GM12878 (cell line): ENCODE measurements around the gene C1QTNF5. TPM values are rescaled to one million over a fixed set of nuclear protein-coding genes. Genes with fewer than 3 reads are reported as not detected.

ENCODE experiments used
- ATAC-seq: fragments of 200-7000 bp; cut with Tn5 transposase; 3 replicates; pipeline ENCODE4 v1.9.1; 2020; ENCODE audit warnings: mild to moderate bottlenecking, moderate library complexity
- BruUV-seq: library from RNA; stranded (reverse); fragments of 400-500 nt; replicated peaks from 2 replicates; lab custom pipeline; 2021; lab: Mats Ljungman, UMichigan
- CTCF ChIA-PET: fragments of 300-600 bp; sonication (Branson Sonifier 250); formaldehyde crosslinking; extraction: SDS; loops from one replicate; lab custom pipeline; 2021; ENCODE audit warnings: inconsistent platforms; lab: Yijun Ruan, JAX
- POLR2A ChIA-PET: fragments of 350-600 bp; formaldehyde crosslinking; extraction: SDS; loops from one replicate; lab custom pipeline; 2021; ENCODE audit warnings: inconsistent platforms; lab: Charles Lee
- RAD21 ChIA-PET: fragments of 300-600 bp; sonication (Branson Sonifier 250); formaldehyde crosslinking; loops from one replicate; lab custom pipeline; 2023; ENCODE audit warnings: antibody characterized with exemption; ENCODE audit not compliant: unreplicated experiment; lab: Charles Lee
- SMC1A ChIA-PET: fragments of 300-600 bp; sonication (Branson Sonifier 250); formaldehyde crosslinking; loops from one replicate; lab custom pipeline; 2023; ENCODE audit not compliant: unreplicated experiment, uncharacterized antibody; lab: Charles Lee
- DNase-seq: peaks from one replicate; pipeline ENCODE4 v3.0.0-alpha.2; 2011; ENCODE audit warnings: low read depth, low spot score
- FAIRE-seq: peaks from 3 replicates; lab custom pipeline; 2011; peaks lifted over from hg19 to GRCh38; lab: Jason Lieb, UNC
- H2AFZ ChIP-seq: 2 replicates; pipeline ENCODE4 v1.6.0; 2011; ENCODE audit warnings: low read depth, low read length, control low read depth; ENCODE audit not compliant: control insufficient read depth
- H3K27ac ChIP-seq: 2 replicates; pipeline ENCODE4 v1.5.1; 2011; ENCODE audit warnings: control low read depth; ENCODE audit not compliant: control insufficient read depth, insufficient read depth
- H3K27me3 ChIP-seq, 2 experiments: replicated peaks in 1 of 2; 2 replicates each; pipeline versions ENCODE4 v1.6.0 to v1.6.1; 2011; ENCODE audit warnings: low read length in 1 of 2; ENCODE audit not compliant: control insufficient read depth in 2 of 2, insufficient read depth in 2 of 2
- H3K36me3 ChIP-seq, 2 experiments: 2 replicates each; pipeline ENCODE4 v1.5.1; 2011; ENCODE audit warnings: low read length in 1 of 2; ENCODE audit not compliant: control insufficient read depth in 2 of 2, insufficient read depth in 2 of 2
- H3K4me1 ChIP-seq: 2 replicates; pipeline ENCODE4 v1.6.1; 2011; ENCODE audit warnings: mild to moderate bottlenecking, low read length, moderate library complexity, mixed read lengths; ENCODE audit not compliant: control insufficient read depth, insufficient read depth
- H3K4me2 ChIP-seq: 2 replicates; pipeline ENCODE4 v1.6.0; 2011; ENCODE audit warnings: control low read depth; ENCODE audit not compliant: control insufficient read depth, insufficient read depth
- H3K4me3 ChIP-seq: fragments of 200-600 bp; sonication (generic); 2 replicates; pipeline ENCODE4 v1.5.1; 2016
- H3K79me2 ChIP-seq: 2 replicates; pipeline ENCODE4 v1.6.0; 2011; ENCODE audit warnings: low read length; ENCODE audit not compliant: control insufficient read depth, insufficient read depth
- H3K9ac ChIP-seq: 2 replicates; pipeline ENCODE4 v1.8.0; 2011; ENCODE audit warnings: low read length, control low read depth, mixed read lengths; ENCODE audit not compliant: control insufficient read depth, insufficient read depth
- H3K9me3 ChIP-seq: replicated peaks from 3 replicates; pipeline ENCODE4 v1.5.1; 2011; ENCODE audit warnings: mild to moderate bottlenecking, low read length; ENCODE audit not compliant: control insufficient read depth, insufficient read depth
- H4K20me1 ChIP-seq: 2 replicates; pipeline ENCODE4 v1.6.0; 2011; ENCODE audit not compliant: control insufficient read depth, insufficient read depth
- CHD1 ChIP-seq: IDR thresholded peaks from 2 replicates; pipeline ENCODE4 v1.6.1; 2012; ENCODE audit warnings: low read depth, low read length, improper control_type of control experiment
- E4F1 ChIP-seq: fragments of 450-650 bp; IDR thresholded peaks from 2 replicates; pipeline ENCODE4 v1.6.1; 2018; ENCODE audit warnings: borderline replicate concordance, mild to moderate bottlenecking; ENCODE audit not compliant: partially characterized antibody
- NFYB ChIP-seq: IDR thresholded peaks from 2 replicates; pipeline ENCODE4 v1.6.1; 2011; ENCODE audit warnings: low read depth, mild to moderate bottlenecking, low read length, improper control_type of control experiment, moderate library complexity; ENCODE audit not compliant: insufficient read depth
- RAD21 ChIP-seq: IDR thresholded peaks from 2 replicates; pipeline ENCODE4 v1.6.1; 2011; ENCODE audit warnings: mild to moderate bottlenecking, low read depth, low read length, moderate library complexity; ENCODE audit not compliant: insufficient read depth
- RELA ChIP-seq: fragments of 450-650 bp; IDR thresholded peaks from 2 replicates; pipeline ENCODE4 v1.8.0; 2014; ENCODE audit warnings: borderline replicate concordance; ENCODE audit not compliant: partially characterized antibody
- TCF3 ChIP-seq: IDR thresholded peaks from 2 replicates; pipeline ENCODE4 v1.6.1; 2012; ENCODE audit warnings: low read depth, mild to moderate bottlenecking, low read length, borderline replicate concordance; ENCODE audit not compliant: insufficient read depth
- ZBTB11 ChIP-seq: fragments of 450-650 bp; formaldehyde crosslinking; IDR thresholded peaks from 2 replicates; pipeline ENCODE4 v1.5.0; 2022; ENCODE audit warnings: mild to moderate bottlenecking, missing genetic modification characterization
- ZZZ3 ChIP-seq: IDR thresholded peaks from 2 replicates; pipeline ENCODE4 v1.6.1; 2011; ENCODE audit warnings: low read depth; ENCODE audit not compliant: control insufficient read depth, insufficient read length
- WGBS: methylation state at CpG from one replicate; pipeline ENCODE4 v1.1.6; 2016; ENCODE audit warnings: low lambda C conversion rate; ENCODE audit not compliant: insufficient replicate concordance, insufficient coverage; ENCODE audit errors: missing lambda C conversion rate; 5-methylcytosine and 5-hydroxymethylcytosine counted together
- in situ Hi-C: fragments of 300-500 bp; cut with MboI; formaldehyde crosslinking; loops from 9 replicates; pipeline ENCODE4 v1.14.3; 2018; ENCODE audit warnings: mixed read lengths
- intact Hi-C: fragments of 100-400 bp; cut with micrococcal nuclease; formaldehyde crosslinking; loops from one replicate; pipeline ENCODE4 v1.14.2; 2022; ENCODE audit not compliant: unreplicated experiment
- polyA plus RNA-seq, 11 experiments: library from polyadenylated mRNA; depleted of rRNA in 4 of 11; unstranded in 6 of 11; stranded (reverse) in 5 of 11; fragments of >200 nt; fragmentation: Nextera tagmentation in 4 of 11; fragmentation: Illumina TruSeq in 1 of 11; extraction: Ambion mirVana in 4 of 11; extraction: Trizol in 1 of 11; gene quantifications; 1 replicate in 1 of 11; 2 replicates in 10 of 11; pipeline versions ENCODE4 v1.2.1 to v1.2.3, GENCODE V29; 2011 to 2016; ENCODE audit warnings: inconsistent platforms in 2 of 11, missing spikeins in 2 of 11, low read depth in 1 of 11
- total RNA-seq, 4 experiments: library from RNA; depleted of rRNA in 3 of 4; stranded (reverse); fragments of >200 nt in 3 of 4; fragmentation: Illumina TruSeq in 1 of 4; extraction: Trizol in 1 of 4; gene quantifications; 2 replicates each; pipeline versions ENCODE4 v1.2.1 to v1.2.3, GENCODE V29; 2013 to 2021

C1QTNF5 gene
- total and polyA plus RNA-seq, 10 of the 15 experiments (the other 5 are each of a cell fraction or from before 2014, with no cell fraction given), result not detected

- CTCF ChIA-PET, result interaction anchor here (0.7 to 1.2 kb wide), 2 partner anchors 13 to 1481 kb away, joined by 3 read pairs; no protein-coding TSS in a partner anchor
- TF ChIP-seq TCF3 (no peak), CHD1 (no peak), ZBTB11 (CRISPR knock-in tag) (no peak), ZZZ3 (no peak), RAD21 (no peak), NFYB (no peak), E4F1 (no peak), RELA (no peak)
These were observed 47.4 kb upstream of the C1QTNF5 start for GRCh38 chr11:119388103-119388502.

More at GRCh38 chr11:119388103-119388502, 47.4 kb upstream of the C1QTNF5 start:
- POLR2A ChIA-PET, result no interaction called here
- Histone ChIP-seq H4K20me1 (no peaks in the 10 kb centered on the region; the same call in 1 of the 2 replicates), H3K4me2 (no peak overlapping the region), H3K27me3 (no peaks in the 10 kb centered on the region), H2AFZ (no peak overlapping the region), H3K79me2 (no peaks in the 10 kb centered on the region), H3K9ac (no peak overlapping the region), H3K36me3 (no peaks in the 10 kb centered on the region), H3K9me3 (no peaks in the 10 kb centered on the region), H3K27ac (no peak overlapping the region), H3K4me3 (no peak overlapping the region), H3K4me1 (no peaks in the 10 kb centered on the region)
- no TSS peak for BruUV-seq
- no peak for FAIRE-seq
- SMC1A ChIA-PET, result no interaction called here
- no peak for ATAC-seq
- WGBS, result 29% methylated on average over 7 of the region's 7 CpGs
- RAD21 ChIA-PET, result no interaction called here
- intact Hi-C loops, result no loop called here
- in situ Hi-C loops, result no loop called here
- DNase-seq, result no peak
